Muscle of back (tissue), 11 donors: Measurements from ENCODE around the gene FNTB. TPM values are rescaled to one million over a fixed set of nuclear protein-coding genes. Genes with fewer than 3 reads are reported as not detected.
A peak's percentile ranks its signal among the peaks of the same experiment; 100 is the strongest.

Experiments used
- DNase-seq, 3 donors: peaks; one replicate each; pipeline versions ENCODE4 v3.0.0 to v3.0.0-alpha.2; 2013
- polyA plus RNA-seq, 10 donors: library from polyadenylated mRNA; unstranded; fragments of 120-200 nt; gene quantifications; one replicate each; pipeline ENCODE4 v1.2.1, GENCODE V29; 2013; ENCODE audit not compliant: insufficient read length in 10 of 10

The FNTB gene
- polyA plus RNA-seq, 10 donors = 15.2 to 26.5 (median 19.6) TPM

- no peak for DNase-seq
Measured at GRCh38 chr14:65045709-65046108, 59.0 kb downstream of the FNTB start.

- no peak for DNase-seq
Measured at GRCh38 chr14:65052832-65053231, 66.1 kb downstream of the FNTB start.

- DNase-seq = no peak
Measured at GRCh38 chr14:65053466-65053865, 66.8 kb downstream of the FNTB start.

- DNase-seq = no peak
Measured at GRCh38 chr14:65054471-65055085, 67.9 kb downstream of the FNTB start.

GRCh38 chr14:65057695-65058094 is 71.0 kb downstream of the FNTB start:
- no peak for DNase-seq

- no peak for DNase-seq
Measured at GRCh38 chr14:65062096-65063075, 75.7 kb downstream of the FNTB start.

- no peak for DNase-seq
Measured at GRCh38 chr14:65065719-65066118, 79.0 kb downstream of the FNTB start.

GRCh38 chr14:65069874-65070413 is 83.2 kb downstream of the FNTB start:
- DNase-seq = no peak

GRCh38 chr14:65070471-65070976 is 83.8 kb downstream of the FNTB start:
- DNase-seq = peak; percentile 14 to 45 (median 25)

- no peak for DNase-seq
Measured at GRCh38 chr14:65071544-65071943, 84.8 kb downstream of the FNTB start.

- DNase-seq = no peak
Measured at GRCh38 chr14:65072256-65072655, 85.6 kb downstream of the FNTB start.

- DNase-seq = no peak
Measured at GRCh38 chr14:65072937-65073336, 86.2 kb downstream of the FNTB start.

GRCh38 chr14:65073605-65074201 is 87.0 kb downstream of the FNTB start:
- DNase-seq = no peak

- DNase-seq = no peak
Measured at GRCh38 chr14:65074449-65075150, 87.9 kb downstream of the FNTB start.

GRCh38 chr14:65075628-65076325 is 89.1 kb downstream of the FNTB start:
- peak in 1 of 3 donors; percentile 21 for DNase-seq

GRCh38 chr14:65077318-65077717 is 90.6 kb downstream of the FNTB start:
- no peak for DNase-seq

- DNase-seq = no peak
Measured at GRCh38 chr14:65079201-65079600, 92.5 kb downstream of the FNTB start.

- no peak for DNase-seq
Measured at GRCh38 chr14:65079768-65080167, 93.1 kb downstream of the FNTB start.

GRCh38 chr14:65080960-65081747 is 94.5 kb downstream of the FNTB start:
- DNase-seq = no peak

- DNase-seq = no peak
Measured at GRCh38 chr14:65082930-65083329, 96.2 kb downstream of the FNTB start.
